Umbilical cord (tissue), 2 donors: ENCODE measurements around the gene RAE1. TPM values are rescaled to one million over a fixed set of nuclear protein-coding genes. Genes with fewer than 3 reads are reported as not detected.
A peak's percentile ranks its signal among the peaks of the same experiment; 100 is the strongest.

Experiments used
- DNase-seq: peaks from one replicate; pipeline ENCODE4 v3.0.0-alpha.2; 2015; ENCODE audit warnings: low spot score
- total RNA-seq: library from RNA; depleted of rRNA; stranded (reverse); fragments of >200 nt; gene quantifications from one replicate; pipeline ENCODE4 v1.2.3, GENCODE V29; 2014; ENCODE audit warnings: low replicate concordance; ENCODE audit not compliant: insufficient read depth

RAE1 gene, protein sequence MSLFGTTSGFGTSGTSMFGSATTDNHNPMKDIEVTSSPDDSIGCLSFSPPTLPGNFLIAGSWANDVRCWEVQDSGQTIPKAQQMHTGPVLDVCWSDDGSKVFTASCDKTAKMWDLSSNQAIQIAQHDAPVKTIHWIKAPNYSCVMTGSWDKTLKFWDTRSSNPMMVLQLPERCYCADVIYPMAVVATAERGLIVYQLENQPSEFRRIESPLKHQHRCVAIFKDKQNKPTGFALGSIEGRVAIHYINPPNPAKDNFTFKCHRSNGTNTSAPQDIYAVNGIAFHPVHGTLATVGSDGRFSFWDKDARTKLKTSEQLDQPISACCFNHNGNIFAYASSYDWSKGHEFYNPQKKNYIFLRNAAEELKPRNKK
- total RNA-seq = 28.4 TPM

DNA sequence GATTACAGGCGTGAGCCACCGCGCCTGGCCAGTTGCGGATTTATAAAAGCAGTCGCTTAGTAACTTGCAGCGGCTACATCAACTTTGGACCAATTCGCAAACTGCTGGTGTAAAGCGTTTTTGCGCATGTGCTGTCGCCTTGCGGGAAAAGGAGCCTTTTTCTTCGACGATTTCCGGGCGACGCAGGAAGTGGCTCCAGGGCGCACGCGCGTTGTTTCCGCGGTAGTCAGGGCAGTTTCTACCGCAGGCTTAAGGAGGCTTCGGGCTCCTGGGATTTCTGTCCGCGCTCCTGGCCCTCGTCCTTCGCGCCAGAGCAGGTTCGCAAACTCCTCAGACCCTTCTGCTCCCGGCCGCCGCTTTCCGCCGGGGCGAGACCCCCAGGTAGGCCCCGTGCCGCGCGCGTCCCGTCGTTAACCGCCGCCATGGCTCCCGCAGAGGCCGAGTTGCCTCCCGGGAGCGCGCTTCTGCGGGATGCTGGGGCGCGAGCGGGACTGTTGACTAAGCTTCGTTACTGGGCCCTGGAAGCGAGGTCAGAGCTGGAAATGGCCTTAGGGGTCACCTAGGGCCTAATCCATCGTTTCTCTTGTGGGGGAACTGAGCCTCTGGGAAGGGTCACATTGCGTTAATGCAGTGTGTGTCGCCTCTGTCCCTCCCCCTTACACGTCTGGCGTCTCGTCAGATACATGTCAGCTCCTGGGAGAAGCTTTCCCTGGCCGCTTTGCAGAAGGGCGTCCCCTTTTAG, at the start of gene RAE1:
TSS of gene RAE1 (plus strand) at position 214 of the 742 bp plus-strand sequence. CDS start 2,784 bp downstream, outside the sequence.
- peak; percentile 96 for DNase-seq

DNA sequence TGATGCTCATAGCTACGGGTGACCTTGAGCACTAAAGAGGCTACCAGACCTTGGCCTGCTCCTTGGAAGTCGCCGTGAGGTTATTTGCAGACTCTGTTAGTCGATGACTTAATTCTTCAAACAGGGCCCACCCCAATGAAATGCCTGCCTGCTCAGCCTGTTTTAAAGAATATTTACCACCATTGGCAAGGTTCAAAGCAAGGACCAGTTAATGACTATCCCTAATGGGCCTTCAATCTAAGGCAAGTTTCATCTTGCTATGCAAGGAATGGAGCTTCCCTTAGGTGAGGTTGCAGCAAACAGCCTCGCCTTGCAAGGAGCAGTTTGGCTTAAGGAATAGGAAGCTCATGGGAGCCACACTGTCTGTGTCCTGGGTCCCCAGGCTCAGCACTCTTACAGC, 44.3 kb upstream of the RAE1 start:
- DNase-seq = peak; percentile 23

DNA sequence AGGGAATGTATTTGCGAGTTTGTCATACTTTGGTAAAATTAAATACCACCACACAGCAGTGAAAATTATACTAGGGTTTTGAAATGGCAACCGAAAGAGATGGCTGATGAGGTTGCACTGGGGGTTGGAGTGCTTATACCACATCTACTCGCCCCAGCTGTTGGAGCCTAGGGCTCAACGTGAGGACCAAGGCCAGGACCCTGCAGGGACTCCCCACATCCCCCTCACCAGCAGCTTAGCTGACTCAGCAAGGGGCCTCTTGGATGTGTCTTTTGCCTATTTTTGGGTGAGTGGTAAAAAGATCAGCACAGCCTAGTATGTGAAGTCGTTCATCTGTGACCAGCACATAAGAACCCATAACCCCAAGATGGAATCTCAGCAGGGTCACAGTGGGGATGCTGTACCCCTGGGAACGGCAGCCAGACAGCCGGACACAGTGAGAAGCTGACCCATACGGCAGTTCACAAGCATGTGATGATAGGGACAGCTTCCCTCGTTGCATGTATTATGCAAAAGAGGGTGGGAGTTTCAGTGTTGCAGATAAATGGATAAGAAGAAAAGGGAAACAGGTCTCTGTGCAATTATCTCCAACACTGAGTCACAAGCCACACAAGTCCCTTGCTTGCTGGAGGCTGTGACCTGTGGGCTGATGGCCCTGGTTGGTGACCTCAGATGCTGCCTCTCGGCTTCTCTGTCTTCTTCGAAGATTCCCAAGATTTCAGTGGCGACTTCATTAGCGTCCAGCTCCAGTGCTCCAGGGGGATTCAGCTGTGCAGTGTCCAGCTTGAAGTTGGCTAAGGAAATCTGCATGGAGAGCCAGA, 42.4 kb upstream of the RAE1 start:
- DNase-seq = no peak

DNA sequence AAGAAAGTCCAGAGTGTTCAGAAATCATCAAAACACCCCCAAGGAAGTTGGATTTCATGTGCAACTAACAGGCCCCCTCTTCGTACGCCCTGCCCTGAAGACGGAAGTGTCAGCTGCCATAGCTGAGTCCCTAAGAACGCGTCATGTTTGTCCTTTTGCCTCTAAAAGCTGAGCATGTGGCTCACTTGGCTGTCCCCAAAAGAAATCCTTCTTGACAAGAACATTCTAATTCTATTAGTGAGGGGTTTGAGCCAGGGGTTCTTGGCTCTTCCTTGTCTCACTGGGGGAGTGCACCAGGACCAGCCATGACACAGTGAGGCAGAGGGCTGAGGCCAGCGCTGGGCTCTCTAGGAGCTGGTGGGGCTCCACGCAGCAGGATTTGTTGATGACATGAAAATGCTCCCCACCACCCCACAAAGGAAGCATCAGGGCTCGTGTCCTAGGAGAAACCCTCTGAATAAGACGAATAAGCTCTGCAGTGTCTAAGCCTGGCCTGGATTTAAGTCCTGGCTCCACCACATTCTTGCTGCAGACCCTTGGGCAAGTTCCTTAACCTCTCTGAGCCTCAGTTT, 41.4 kb upstream of the RAE1 start:
- no peak for DNase-seq

DNA sequence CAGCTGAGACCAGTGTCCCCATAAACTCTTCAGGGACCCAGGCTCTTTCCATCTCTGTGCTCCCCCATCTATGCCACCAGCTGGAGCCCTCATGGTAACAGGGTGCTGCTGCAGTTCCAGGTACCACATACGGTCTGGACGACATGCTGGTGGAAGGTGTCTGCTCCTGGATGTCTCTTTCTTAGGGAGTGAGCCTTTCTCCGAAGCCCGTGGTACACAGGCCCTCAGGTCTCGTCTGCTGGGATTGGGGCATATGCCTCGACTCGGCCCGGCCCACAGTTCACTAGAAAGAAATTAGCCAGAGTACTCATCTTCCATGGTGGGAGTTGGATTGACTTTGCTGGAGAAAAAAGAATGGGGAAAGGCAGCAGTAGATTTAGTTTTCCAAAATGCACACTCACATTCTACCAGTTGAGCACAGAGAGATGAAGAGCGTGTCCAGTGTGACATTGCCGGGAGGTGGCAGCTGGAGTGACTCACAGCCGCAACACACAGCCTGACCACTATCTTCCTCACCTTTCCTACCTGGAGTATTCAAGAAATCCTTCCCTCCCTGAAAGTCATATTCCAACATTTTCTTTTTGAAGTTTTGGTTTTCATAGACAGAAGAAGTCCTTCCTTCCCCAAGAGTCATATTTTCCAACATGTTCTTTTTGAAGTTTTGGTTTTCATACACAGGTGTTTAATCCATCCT, 40.1 kb upstream of the RAE1 start:
- DNase-seq = no peak

DNA sequence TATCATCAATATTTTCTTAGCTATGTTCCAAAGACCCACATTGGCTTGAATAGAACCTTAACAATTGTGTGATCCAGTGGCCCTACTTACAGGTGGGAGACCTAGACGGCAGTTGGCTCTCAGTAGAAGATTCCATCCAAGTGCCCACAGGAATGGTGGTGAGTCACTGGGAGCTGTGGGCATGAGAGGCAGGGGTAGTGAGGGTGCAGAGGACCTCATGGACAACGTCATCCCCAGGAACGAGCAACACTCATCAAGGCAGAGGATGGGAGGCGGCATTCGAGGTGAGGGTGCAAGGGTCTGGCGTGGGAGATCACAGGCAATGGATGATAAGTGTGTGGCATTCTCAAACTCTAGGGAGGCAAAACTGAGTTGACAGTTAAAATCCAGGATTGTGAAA, 38.9 kb upstream of the RAE1 start:
- DNase-seq = no peak

DNA sequence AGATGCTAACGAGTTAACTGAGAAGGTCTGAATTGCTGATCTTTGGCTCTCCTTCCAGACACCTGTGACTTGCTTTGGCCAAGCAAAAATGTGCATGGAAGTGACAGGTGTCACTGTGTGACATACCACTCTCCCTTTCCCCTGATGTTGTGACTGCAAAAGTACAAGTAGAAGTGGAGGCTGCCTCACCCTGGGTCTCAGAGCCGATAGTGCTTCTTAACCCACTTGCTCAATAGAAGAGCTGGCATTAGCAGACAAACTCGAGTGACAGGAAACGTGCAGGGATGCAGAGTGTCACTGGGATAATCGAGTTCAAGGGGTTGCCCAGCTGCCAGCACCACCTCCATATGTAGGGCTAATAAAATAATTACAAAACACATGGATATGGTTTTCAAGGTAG, 37.8 kb upstream of the RAE1 start:
- DNase-seq = no peak

DNA sequence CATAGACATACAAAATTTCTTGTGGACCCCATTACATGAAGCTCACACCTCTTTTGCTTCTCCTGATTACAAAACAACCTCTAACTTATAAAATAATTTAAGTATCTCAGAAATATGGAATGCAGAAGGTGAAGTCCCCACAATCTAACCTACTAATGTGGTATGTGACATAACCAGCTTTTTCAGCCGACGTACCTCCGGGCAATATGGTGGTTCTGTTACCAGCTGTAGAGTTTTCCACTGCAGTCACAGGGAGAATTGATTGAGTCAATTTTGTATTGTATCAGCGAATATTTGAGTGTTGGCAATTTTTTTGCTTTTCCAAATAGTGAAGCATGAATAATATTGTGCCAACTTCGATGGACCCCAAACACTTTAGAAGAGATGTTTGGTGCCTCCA, 37.1 kb upstream of the RAE1 start:
- DNase-seq = no peak

DNA sequence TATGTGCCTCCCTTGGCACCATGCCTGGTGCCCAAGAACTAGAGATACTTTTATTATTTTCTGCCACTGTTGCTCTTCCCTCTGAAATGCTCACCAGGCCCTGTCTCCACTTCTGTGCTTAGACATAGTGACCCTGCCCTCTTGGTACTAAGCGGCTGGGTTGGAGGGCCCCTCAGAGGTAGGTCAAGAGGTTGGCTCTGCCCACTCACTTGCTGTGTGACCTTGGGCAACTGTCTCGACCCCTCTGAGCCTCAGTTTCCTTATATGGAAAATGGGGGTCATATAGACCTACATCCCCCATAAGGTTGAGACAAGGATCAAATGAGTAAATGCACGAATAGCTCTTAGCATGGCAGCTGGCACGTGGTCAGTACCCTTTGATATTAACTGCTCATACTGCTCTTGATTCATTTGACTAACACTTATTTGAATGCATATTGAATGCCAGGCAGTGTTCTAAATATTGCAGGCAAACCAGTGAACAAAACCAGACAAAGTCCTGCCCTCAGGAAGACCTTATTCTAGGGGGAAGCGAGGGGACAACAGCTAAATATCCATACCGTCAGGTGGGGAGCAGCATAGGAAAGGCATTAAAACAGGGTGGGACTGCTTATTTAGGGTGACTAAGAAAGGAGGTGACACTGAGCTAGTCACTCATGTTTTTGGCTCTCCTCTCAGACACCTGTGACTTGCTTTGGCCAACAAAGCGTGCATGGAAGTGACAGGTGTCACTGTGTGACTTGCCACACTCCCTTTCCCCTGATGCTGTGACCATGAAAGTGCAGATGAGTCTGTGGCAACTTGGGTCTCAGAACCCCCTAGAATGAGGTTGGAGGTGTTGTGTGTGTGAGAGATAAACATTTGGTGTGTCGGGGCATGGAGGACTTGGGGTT, 35.7 kb upstream of the RAE1 start:
- DNase-seq = no peak

DNA sequence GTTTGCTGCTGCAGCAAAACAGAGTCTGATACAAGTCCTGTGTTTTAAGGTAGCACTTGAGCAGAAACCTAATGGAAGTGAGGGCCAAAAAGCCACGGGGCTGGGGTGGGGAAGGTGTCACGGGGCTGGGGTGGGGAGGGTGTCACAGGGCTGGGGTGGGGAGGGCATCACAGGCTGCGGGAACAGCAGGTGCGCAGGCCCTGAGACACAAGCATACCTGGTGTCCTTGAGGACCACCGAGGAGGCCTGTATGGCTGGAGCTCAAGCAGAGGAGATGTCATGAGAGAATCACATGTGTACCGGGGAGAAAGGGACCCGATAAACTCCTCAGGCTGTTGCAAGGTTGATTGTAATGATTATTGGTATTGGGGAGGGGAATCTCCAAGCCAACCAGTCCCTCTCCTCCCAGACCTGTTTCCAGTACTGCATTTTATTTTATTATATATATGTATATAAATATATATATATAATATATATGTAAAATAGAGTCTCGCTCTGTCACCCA, 35.0 kb upstream of the RAE1 start:
- DNase-seq = no peak

DNA sequence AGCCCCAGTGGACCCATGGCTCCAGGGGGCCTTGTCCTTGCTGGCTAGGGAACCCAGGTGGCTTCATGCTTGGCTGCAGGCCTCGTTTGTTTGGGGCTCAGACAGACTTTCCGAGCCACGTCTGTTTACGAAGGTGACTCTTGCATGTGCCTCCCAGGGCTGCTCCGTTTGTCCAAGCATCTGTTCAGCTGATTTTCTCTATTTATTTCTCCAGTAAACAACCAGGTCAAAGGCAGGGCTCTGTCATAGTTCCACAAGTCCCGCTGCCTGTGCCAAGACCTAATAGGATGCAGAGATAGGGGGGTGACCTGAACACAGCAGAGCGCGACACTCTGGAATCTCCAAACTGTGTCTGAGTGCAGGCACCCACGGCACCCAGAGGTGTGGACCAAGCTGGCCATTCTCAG, 34.3 kb upstream of the RAE1 start:
- no peak for DNase-seq

DNA sequence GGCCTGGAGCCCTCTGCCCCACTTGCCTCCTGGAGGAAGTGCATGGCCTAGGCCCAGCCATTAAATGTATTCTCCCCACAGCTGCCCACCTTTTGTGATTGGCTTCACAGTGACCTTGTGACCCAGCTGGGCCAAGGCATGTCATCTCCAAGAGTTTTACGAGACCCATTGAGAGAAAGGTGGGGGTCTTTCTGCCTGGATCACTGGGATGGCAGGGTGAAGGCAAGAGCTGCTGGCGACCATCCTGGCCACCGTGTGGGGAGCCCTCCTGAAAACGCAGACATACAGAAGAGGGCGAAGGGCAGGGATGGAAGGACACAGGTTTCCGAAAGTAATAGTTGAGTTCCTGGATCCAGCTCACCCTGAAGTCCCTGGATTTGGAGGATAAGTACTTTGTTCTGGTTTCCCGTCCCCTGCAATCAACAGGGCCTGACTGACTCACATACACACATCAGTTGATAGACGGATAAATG, 33.7 kb upstream of the RAE1 start:
- DNase-seq = no peak

DNA sequence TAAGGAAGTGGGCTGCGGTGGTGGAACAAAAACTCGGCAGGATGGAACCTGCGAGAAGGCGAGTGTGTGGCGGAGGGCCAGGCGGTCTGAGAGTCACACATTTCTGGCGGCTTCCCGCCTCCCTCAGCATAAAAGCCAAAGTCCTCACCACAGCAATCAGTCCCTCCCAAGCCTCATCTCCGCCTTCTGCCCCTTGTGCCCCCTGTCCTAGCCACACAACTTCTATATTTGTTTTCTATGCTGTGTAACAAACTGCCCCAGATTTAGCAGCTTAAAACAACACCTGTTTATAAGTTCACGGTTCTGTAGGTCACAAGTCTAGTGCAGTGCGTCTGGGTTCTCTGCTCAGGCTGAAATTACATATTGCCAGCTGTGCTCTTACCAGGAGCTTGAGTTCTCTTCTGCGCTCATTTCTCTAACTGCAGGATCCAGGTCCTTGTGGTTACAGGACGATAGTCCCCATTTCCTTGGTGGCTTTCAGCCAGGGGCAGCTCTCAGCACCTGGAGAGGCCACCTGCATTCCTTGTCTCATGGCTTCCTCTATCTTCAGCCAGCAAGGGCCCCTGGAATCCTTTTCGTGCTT, 33.2 kb upstream of the RAE1 start:
- DNase-seq = no peak

DNA sequence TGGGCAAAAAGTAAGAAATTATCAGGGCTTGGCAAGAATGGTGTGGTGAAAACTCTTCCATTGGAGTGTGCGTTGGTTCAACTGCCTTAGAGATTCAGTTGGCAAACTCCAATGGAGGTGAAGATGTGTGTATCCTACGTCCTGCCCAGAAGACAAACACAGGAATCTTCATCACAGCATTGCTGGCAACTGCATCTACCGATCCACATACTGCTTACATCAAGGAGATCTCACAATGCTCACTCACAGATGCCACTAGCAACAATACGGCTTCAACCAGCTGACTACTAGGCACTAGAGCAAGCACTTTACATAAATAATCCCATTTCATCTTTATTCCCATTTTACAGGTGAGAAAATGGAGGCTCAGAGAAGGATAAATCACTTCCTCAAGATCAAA, 31.5 kb upstream of the RAE1 start:
- no peak for DNase-seq

DNA sequence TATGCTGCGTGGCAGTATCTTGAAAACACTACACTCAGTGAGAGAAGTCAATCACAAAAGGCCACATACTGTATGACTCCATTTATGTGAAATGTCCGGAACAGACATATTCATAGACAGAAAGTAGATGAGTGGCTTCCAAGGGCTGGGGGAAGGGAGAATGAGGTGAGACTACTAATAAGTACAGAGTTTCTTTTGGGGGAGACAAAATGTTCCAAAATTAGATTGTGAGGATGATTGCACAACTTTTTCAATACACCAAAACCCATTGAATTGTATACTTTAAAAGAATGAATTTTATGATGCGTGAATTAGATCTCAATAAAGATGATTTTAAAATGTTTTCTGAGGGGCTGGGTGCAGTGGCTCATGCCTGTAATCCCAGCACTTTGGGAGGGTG, 30.7 kb upstream of the RAE1 start:
- DNase-seq = no peak

DNA sequence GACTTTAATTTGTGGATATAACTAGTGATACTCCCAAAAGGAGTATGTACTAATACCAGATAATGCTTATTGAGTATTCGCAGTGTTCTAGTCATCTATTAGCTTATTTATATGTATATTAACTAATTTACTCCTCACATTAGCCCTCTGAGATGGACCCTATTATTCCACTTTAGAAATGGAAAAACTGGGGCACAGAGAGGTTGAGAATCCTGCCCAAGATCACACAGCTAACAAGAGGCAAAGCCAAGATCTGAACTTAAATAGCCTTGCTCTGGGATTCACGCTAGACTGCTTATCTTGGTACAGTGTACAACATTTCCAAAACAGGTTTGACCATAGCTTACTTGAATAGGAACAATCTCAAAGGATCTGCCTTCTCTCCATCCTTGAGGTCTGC, 29.9 kb upstream of the RAE1 start:
- no peak for DNase-seq

DNA sequence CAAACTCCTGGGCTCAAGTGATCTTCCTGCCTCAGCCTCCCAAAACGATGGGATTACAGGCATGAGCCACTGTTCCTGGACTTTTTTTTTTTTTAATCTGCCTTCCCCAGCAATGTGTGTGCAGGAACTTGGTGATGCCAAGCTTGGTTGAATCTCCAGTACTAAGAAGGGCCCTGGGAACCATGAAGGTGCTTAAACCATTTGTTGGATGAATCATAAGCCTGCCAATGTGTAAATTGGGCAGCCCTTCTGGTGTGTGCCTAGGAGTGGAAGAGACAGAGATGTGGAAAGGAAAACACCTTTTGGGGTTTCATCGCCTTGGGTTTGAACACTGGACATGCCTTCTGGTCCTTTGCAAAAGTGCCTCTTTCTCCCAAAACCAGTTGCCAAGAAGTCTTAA, 28.6 kb upstream of the RAE1 start:
- DNase-seq = no peak

DNA sequence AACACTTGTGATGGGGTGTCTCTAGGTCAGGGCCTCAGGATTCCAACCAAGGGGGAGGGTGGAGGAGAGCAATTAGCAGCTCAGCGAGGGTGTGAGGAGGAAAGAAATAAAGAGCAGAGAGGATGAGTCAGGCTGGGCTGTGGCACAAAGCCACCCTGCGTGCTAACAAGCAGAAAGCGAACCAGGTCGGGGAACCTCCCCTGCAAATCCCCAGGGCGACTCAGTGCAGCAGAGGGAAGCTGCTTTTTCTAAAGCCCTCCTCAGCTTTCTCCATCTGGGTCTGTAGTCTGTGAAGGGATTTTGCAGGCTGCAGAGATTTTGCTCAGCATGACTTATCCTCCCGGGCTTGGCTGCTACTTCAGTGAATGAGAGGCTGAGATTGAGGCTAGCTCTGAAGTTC, 28.0 kb upstream of the RAE1 start:
- DNase-seq = peak; percentile 91

DNA sequence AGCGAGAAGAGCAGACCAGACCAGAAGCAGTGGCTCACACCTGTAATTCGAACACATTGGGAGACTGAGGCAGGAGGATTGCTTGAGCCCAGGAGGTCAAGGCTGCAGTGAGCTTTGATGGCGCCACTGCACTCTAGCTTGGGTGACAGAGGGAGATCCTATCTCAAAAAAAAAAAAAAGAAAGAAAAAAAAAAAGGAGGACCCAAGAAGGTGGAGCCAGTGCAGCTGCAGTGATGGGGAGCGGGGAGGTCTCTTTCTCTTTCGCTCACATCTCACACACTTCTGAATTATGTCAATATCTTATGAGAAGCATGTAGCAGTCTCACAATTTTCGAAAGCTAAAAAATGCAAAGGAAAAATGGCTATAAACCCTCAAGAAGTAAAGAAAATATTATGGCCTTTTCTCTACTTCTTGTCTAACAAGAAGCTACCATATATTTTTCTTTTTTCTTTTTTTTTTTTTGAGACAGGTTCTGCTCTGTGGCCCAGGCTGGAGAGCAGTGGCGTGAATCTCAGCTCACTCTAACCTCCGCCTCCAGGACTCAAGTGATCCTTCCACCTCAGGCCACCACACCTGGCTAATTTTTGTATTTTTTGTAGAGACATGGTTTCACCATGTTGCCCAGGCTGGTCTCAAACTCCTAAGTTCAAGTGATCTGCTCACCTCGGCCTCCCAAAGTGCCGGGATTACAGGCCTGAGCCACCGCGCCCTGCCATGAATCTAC, 25.3 kb upstream of the RAE1 start:
- DNase-seq = no peak
